ENCODE data around the gene PAFAH1B2.

GRCh38 chr11:117219455-117219854 is 75.4 kb downstream of the PAFAH1B2 start:
- no peak for TF ChIP-seq POLR2A (IDR thresholded peaks at IDR 0.05)
- TF ChIP-seq CTCF (IDR thresholded peaks at IDR 0.05), result no peak
